GM19239 (cell line): ENCODE measurements around the gene SMIM21.

Experiments used
- DNase-seq: peaks from one replicate; pipeline ENCODE4 v3.0.0; 2011; ENCODE audit warnings: low spot score; ENCODE audit not compliant: insufficient read length
- FAIRE-seq: peaks from 2 replicates; lab custom pipeline; 2011; peaks lifted over from hg19 to GRCh38; lab: Jason Lieb, UNC

Gene SMIM21

DNA sequence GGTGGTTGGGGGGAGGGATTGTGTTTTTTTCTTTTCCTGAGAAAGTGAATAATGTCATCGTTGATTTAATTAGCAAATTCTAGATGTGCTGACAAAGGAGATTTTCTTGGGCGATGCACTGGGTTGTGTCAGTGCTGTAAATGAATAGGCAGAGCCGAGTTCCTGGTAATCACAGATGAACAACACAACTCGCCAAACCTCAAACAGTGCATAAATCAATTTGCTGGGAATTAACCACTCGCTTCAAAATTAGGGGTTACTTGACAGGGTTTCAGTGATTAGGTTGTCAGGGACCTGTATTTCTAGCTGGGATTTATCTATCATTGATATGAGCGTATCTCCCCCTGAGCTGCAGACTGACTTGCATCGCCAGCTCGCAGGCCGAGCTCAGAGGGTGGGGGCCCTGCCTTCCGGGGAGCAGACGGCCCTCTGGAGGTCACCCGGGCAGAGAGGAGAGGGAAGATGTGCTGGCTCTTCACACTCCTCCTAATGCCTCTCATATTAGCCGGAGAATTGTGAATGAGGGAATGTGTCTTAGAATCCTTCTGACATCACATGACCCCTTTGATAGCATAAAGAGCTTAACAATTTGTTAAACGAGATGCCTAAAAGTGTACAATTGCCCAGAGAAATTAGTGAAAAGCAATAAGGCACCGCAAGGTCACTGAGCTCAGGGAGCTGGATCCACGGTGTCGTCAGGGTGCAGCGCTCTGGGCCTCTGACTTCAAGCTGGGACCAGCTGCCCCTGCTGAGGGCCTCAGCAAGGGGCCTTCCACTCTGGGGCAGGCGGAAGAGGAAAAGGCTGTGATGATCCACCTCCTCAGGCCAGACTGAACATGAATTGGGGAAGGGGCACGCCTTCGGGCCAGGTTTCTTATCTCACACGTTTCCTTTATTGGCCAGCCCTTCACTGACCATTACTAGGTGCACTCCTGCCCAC lies 48.9 kb downstream of the SMIM21 start:
- no peak for DNase-seq
- FAIRE-seq = no peak

DNA sequence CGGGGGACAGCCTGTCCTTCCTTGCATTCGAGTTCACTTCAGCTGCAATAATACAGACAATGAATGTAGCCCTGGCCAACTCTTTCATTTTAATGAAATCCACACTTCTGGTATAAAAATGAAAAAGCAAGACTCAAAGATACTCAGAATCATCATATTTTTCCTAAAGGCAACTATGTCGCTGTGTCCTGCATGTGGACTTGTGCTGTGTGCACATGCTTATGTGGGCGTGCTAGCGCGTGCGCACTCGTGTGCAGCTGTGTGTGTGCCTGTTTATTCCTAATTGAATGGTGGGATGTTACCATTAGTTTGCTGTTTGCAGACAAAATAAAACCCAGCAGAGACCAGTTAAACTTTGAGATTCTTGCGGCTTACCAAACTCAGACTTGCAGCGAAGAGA lies 49.6 kb downstream of the SMIM21 start:
- DNase-seq = no peak
- no peak for FAIRE-seq

DNA sequence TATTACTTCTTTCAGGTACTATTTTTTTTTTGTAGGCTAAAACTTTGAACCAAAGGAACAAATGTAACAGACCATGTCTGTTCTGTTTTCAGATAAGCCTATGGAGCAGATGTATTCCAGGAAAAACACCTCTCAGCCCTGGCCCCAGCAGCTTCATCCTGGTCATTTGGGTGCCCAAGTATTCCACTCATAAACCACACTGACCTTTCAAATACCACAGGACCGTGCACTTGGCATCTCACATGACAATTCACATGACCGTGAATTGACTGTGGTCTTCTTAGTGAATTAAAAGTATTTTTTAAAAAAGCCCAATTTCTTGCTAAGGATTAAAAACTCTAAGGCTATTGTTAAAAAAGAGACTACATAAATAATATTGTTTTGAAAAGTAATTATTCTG lies 50.2 kb downstream of the SMIM21 start:
- FAIRE-seq = no peak
- DNase-seq = no peak

DNA sequence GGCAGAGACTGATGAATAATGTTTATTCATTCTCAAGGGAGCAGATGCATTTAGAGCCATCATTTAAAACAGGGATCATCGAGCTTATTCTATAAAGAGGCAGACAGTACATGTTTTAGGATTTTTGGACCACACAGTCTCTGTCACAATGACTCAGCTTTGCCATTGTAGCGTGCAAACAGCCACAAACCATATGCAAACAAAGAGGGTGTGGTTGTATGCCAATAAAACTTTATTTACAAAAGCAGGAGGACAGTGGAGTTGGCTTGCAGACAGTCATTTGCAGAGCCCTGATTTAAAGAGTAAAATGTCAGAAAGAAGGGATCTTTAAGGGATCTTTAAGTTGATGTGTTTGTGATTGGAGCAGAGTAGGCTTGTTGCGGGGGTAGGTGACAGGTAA lies 51.5 kb downstream of the SMIM21 start:
- DNase-seq = no peak

DNA sequence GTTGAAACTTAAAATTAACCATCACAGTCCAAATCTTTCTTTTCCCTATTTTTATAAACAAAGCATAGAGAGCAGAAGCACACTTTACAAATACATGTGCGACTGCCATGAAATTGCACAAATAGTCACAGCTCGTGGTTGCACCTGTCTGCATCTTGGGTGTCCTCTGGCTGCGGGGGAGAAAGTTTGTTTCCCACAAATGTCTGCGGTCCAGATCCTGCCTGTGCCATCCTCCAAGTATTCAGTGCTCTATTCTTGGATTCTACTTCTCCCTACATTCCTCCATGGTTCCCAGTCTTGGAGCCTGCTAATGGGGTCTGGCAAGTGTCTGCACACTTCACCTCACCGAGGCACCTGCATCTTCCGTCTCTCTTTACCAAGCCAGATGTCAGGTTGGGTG lies 52.2 kb downstream of the SMIM21 start:
- FAIRE-seq (no peak), DNase-seq (no peak)

More for the DNA sequence above, 51.5 kb downstream of the SMIM21 start:
- FAIRE-seq = no peak

DNA sequence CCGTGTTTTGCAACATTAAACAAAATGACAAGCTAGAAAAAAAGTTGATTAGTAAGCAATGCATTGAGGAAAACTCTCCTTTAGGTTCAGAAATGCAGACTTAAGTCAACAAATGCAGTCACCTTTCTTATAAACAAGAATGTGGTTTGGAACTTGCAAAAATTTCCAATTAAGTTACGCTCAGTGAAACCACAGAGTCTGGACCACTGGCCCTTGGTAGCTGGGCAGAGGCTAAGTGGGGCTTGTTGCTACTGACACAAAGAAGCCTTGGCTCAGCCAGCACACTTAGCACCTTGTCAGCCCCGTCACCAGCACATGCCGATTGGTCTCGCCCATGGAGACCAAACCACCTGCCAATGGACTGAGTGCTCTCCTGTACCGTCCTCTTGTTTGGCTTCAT lies 53.0 kb downstream of the SMIM21 start:
- no peak for DNase-seq
- FAIRE-seq = no peak

DNA sequence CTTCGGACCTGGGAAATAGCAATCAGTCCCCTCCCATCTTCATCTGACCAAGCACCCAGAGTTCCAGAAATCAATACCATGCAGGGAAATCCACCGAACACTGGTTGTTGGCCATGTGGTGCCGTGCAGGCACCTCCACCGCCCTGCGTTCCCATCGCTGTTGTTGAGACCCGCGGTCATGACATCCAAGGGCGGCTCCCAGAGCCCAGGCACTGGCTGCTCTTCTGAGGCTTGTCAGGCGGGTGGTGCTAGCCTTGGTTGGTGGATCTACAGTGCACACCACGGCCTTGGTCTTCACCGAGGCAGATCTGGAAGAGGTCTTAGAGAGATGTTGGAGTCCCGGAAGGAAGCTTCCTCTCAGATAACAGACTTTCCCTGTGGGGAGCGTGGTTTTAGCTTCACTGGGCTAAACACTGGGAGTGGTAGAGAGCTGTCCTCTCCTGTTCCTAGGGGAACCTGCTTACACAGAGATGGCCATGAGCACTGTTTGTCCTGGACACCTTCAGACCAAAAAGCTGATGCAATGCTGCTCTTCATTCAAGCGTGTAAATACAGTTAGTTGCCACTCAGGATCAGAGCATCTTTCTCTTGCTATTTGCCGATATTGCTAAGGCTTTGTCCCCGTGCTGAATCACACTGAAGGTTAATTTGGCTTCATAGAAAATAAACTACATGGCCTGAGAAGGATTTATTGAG lies 58.3 kb downstream of the SMIM21 start:
- no peak for FAIRE-seq

DNA sequence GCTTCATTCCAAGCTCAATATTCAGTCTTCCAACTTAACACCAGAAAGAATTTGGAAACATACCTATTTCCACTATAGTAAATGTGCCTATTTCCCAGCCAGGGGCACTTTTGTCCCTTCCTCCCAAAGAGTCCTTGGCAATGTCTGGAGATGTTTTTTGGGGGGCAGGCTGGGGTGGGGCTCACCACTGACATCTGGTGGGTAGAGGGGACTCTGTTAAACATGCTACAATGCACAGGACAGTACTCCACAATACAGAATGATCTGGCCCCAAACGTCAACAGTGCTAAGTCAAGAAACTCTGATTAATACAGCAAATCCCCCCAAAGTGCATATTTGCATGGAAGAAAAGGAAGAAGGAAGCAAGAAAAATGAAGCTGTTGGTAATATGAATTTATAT lies 61.7 kb downstream of the SMIM21 start:
- no peak for DNase-seq
- no peak for FAIRE-seq

More for the DNA sequence above, 58.3 kb downstream of the SMIM21 start:
- no peak for DNase-seq

DNA sequence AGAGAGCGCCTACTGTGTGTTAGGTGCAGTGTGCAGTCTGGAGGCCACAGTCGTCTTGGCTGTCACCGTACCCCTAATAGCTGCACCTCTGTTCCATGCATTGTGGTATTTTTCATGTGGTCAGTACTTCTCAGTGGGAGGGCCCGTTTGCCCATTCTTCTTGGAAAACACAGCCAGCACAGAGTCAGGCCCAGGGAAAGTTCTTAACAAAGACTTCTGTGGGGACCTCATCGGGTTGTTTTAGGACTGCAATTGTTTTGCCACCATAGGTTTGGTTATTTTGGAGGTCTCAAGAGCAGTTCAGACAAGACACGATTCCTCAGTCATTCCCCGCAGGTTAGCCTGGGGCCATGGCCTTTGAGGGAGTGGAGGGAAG lies 62.3 kb downstream of the SMIM21 start:
- FAIRE-seq (no peak), DNase-seq (no peak)

DNA sequence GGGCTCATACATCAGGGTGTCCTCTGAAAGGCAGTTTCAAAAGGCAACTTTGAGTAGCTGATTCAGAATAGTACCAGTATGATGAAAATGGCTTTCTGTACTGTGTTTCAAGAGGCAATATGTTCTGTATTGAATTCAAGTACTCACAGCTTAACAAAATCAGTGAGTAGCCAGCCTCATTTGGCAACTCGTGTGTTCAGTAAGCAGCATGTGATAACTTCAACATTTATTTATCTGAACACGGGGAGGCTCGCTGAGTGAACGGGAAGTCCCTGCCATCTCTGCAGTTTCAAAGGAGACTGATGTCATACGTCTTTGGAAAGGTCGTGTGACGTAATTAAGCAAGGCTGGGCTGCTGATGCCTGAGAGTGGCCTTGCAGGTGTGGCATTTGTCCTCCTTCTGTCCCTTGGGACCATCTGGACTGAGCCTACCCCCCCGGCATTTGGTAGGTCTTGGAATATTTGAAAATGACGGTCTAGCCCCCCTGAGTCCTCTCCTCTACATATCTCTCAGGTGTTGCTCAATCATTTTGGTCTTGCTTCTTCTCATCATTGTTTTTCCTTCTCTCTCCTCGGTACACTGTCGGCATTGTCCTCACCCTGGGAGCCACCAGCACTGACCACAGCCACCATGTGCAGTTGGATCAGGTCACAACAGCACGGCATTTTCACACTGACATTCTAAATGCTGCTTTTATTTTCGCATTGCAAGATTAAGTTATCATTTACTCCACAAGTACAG lies 62.8 kb downstream of the SMIM21 start:
- FAIRE-seq (no peak), DNase-seq (no peak)

DNA sequence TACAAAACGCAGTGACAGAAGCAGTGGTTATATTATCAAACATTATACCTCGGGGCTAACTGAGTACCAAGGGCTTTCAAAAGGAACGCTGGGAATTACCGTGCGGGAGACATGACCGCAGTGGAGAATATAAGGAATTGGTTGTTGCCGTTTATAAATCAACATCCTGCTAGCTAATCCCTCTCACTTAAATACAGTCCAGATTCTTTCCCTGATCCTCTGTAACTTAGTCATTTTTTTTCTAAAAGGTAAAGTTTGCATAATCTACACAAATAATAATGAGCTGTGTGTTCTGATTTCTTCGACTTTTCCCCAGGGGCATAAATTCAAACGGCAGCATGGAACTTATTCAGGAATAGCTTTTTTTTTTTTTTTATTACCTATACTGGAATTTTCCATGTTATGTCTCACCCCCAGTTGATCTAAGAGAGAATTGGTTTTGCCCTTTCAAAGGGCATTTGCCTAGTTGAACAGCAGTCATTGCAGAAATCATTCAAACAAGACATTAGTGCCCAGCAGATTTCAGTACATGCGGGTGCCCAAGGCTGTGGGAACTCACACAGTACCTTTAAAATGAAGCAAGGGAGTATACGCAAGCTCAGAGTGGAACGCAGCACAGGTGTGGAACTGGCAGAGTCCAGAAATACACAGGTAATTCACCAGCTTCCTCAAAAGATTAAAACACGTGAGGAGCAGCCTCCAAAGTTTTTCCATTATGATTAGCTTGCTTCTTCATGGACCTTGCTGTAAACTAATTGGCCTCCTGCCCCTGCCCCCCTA lies 63.9 kb downstream of the SMIM21 start:
- FAIRE-seq = no peak

DNA sequence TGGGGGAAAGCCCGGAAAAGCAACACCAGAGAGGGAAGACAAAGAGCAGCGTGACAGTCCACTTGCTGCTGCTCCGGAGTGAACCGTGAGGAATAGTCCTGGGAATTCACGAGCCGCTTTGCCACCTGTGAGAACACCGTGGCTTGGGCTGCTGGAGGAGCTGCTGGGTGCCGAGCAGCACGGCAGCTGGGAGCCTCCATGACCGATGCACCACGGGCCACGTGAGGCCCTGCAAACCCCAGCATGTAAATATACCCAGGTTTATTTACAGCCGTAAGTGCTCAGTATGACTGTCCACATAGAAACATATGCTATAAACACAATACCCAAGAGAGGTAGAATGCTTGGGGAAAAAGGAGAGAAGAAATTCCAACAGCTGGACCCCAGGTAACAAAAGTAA lies 65.1 kb downstream of the SMIM21 start:
- FAIRE-seq (no peak), DNase-seq (no peak)

More for the DNA sequence above, 63.9 kb downstream of the SMIM21 start:
- DNase-seq = no peak

DNA sequence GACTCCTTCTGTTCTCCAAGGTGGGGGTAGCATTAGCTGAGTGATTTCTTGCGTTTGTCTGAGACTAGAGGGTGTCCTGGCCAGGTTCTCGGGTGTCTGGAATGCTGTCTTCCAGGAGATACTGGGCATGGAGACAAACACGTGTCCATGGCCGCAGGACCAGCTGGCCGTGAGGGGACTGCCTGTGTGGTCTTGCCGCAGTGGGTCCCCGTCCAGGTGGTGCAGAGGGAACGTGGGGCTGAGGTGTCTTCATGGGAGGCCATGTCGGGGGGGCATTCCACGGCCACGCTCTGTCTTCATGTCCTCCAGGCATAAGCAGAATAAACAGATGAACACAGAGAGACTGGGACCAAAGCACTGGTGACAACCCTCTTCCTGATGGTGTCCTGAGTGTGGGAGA lies 66.6 kb downstream of the SMIM21 start:
- FAIRE-seq (no peak), DNase-seq (no peak)

DNA sequence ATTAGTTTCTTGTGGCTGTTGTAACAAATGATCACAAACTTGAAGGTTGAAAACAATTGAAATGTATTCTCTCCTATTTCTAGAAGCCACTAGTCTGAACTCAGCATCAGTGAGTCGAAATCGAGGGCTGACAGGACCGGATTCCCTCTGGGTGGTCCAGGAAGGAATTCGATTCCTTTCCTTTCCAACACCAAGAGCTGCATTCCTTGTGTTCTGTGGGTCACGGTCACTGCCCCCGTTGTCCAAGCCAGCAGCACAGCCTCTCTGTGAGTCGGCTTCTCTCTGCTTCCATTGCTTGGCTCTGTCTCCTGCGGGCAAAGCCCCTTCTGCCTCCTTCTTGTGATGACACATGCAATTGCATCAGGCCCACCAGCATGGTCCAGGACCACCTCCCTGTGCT lies 67.3 kb downstream of the SMIM21 start:
- FAIRE-seq = no peak
- no peak for DNase-seq
